Nephron (organoid): Measurements from ENCODE around the gene C20orf202.

Experiments used
- H3K27ac Mint-ChIP-seq, 3 experiments: 2 replicates each; pipeline ENCODE4 v1.8.0; 2020; ENCODE audit warnings: mixed read lengths in 3 of 3, mild to moderate bottlenecking in 2 of 3, moderate library complexity in 1 of 3
- H3K27me3 Mint-ChIP-seq: 2 replicates; pipeline ENCODE4 v1.8.0; 2021; ENCODE audit warnings: low read depth, mild to moderate bottlenecking, moderate library complexity, mixed read lengths
- H3K36me3 Mint-ChIP-seq: 2 replicates; pipeline ENCODE4 v1.8.0; 2020; ENCODE audit warnings: low read depth, mixed read lengths
- H3K4me1 Mint-ChIP-seq: 2 replicates; pipeline ENCODE4 v1.8.0; 2020; ENCODE audit warnings: mixed read lengths
- H3K4me3 Mint-ChIP-seq, 3 experiments: 2 replicates each; pipeline ENCODE4 v1.8.0; 2020; ENCODE audit warnings: mild to moderate bottlenecking in 3 of 3, mixed read lengths in 3 of 3, moderate library complexity in 2 of 3
- H3K9me3 Mint-ChIP-seq: 2 replicates; pipeline ENCODE4 v1.8.0; 2020; ENCODE audit warnings: mixed read lengths
- CTCF ChIP-seq, 3 experiments: fragments of 200-600 bp; sonication (generic); IDR thresholded peaks; one replicate each; pipeline ENCODE4 v1.5.0; 2021; ENCODE audit warnings: antibody characterized with exemption in 3 of 3; ENCODE audit not compliant: unreplicated experiment in 3 of 3

C20orf202 gene

GRCh38 chr20:1189827-1190226, 13.4 kb upstream of the C20orf202 start:
- no peak for TF ChIP-seq CTCF (IDR thresholded peaks at IDR 0.05; ENCODE audit: unreplicated experiment in 3 of 3)
- Mint-ChIP-seq H3K27me3 (peaks cover 16% of the 10 kb centered on the region), H3K4me3 (no peak overlapping the region), H3K9me3 (no peaks in the 10 kb centered on the region), H3K27ac (no peak overlapping the region), H3K36me3 (no peaks in the 10 kb centered on the region), H3K4me1 (peaks cover 5% of the 10 kb centered on the region)

GRCh38 chr20:1190847-1191246, 12.4 kb upstream of the C20orf202 start:
- Mint-ChIP-seq H3K27ac (no peak overlapping the region), H3K27me3 (peaks cover 20% of the 10 kb centered on the region), H3K4me1 (peaks cover 4% of the 10 kb centered on the region), H3K36me3 (no peaks in the 10 kb centered on the region), H3K4me3 (no peak overlapping the region), H3K9me3 (no peaks in the 10 kb centered on the region)
- TF ChIP-seq CTCF (IDR thresholded peaks at IDR 0.05; ENCODE audit: unreplicated experiment in 3 of 3) = no peak

GRCh38 chr20:1191299-1191698, 12.0 kb upstream of the C20orf202 start:
- Mint-ChIP-seq H3K9me3 (no peaks in the 10 kb centered on the region), H3K36me3 (no peaks in the 10 kb centered on the region), H3K27ac (no peak overlapping the region), H3K4me3 (no peak overlapping the region), H3K27me3 (peaks cover 24% of the 10 kb centered on the region), H3K4me1 (no peaks in the 10 kb centered on the region)
- no peak for TF ChIP-seq CTCF (IDR thresholded peaks at IDR 0.05; ENCODE audit: unreplicated experiment in 3 of 3)

GRCh38 chr20:1195226-1195625, 8.0 kb upstream of the C20orf202 start:
- Mint-ChIP-seq H3K27ac (no peak overlapping the region), H3K9me3 (no peaks in the 10 kb centered on the region), H3K27me3 (peaks cover 22% of the 10 kb centered on the region), H3K36me3 (no peaks in the 10 kb centered on the region), H3K4me3 (no peak overlapping the region), H3K4me1 (no peaks in the 10 kb centered on the region)
- no peak for TF ChIP-seq CTCF (IDR thresholded peaks at IDR 0.05; ENCODE audit: unreplicated experiment in 3 of 3)

- Mint-ChIP-seq H3K36me3 (no peaks in the 10 kb centered on the region), H3K27ac (no peak overlapping the region), H3K9me3 (no peaks in the 10 kb centered on the region), H3K4me1 (no peaks in the 10 kb centered on the region), H3K27me3 (peaks cover 14% of the 10 kb centered on the region), H3K4me3 (no peak overlapping the region)
- no peak for TF ChIP-seq CTCF (IDR thresholded peaks at IDR 0.05; ENCODE audit: unreplicated experiment in 3 of 3)
Measured at GRCh38 chr20:1196634-1197033, 6.6 kb upstream of the C20orf202 start.

- TF ChIP-seq CTCF (IDR thresholded peaks at IDR 0.05; ENCODE audit: unreplicated experiment in 3 of 3) = no peak
- Mint-ChIP-seq H3K27me3 (peaks cover 14% of the 10 kb centered on the region), H3K36me3 (no peaks in the 10 kb centered on the region), H3K4me1 (no peaks in the 10 kb centered on the region), H3K27ac (no peak overlapping the region), H3K9me3 (no peaks in the 10 kb centered on the region), H3K4me3 (no peak overlapping the region)
Measured at GRCh38 chr20:1197801-1198200, 5.5 kb upstream of the C20orf202 start.
